ENCODE data around the gene RSRC2.
A peak's percentile ranks its signal among the peaks of the same experiment; 100 is the strongest.
"Not testable (repeated sequence)": the region's sequence is repeated elsewhere in the genome, so short reads cannot be mapped to it uniquely, and the experiment has no call there.

Gene RSRC2

DNA sequence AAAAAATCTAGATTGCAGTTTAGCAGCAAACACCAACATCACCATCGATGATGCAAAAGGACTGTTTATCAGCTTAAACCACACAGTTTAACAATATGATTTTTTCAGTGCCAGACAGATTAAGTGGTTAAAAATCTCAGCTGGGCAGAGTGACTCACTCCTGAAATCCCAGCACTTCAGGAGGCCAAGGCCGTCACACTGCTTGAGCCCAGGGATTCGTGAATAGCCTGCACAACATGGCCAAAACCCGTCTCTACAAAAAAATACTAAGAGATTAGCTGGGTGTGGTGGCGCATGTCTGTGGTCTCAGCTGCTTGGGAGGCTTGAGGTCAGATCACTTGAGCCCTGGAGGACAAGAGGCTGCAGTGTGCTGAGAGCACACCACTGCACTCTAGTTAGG lies 8.9 kb downstream of the RSRC2 start:
- DNase-seq = no peak

DNA sequence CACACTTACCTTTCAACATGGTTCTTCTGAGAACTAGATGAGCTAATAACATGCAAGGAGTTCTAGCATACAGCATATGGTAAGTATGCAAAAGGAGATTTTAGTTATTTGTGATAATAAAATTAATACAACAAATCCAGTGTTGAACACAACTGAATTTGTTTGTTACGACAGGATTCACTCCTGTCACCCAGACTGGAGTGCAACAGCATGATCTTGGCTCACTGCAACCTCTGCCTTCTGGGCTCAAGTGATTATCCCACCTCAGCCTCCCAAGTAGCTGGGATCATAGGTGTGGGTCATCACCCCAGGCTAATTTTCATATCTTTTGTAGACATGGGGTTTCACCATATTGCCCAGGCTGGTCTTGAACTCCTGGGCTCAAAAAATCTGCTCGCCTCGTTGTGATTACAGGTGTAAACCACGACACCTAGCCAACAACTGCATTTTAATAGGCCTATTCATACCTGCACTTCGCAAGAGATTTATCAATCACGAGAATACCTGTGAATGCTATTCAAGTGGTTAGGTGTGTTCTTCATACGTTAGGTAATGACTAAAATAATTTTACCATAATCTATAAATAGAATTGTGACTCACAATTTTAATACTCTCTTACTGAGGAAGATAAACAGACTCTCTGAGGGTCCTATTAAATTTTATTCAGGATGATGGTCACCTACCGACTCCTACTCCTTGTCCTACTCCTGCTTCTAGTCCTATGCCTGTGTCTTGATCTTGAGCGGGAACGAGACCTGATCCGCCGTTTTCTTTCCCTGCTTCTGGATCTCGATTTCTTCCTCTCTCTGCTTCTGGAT lies 10.0 kb downstream of the RSRC2 start:
- DNase-seq = no peak

DNA sequence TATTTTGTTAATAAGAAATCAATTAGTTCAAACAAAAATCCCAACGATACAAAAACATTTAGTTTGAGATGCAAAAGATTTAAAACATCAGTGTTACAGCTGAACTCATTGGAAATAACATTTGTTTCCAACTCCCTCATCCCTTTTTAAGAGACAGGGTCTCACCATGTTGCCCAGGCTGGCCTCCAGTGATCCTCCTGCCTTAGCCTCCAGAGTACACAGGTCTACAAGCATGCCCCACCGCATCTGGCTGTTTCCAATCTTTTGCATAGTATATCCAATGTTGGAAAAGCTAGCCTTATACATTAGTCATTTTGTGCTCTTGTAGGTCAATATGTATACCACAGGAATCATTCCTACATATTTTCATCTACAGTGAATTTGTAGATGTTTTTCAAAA lies 11.5 kb downstream of the RSRC2 start:
- no peak for DNase-seq

DNA sequence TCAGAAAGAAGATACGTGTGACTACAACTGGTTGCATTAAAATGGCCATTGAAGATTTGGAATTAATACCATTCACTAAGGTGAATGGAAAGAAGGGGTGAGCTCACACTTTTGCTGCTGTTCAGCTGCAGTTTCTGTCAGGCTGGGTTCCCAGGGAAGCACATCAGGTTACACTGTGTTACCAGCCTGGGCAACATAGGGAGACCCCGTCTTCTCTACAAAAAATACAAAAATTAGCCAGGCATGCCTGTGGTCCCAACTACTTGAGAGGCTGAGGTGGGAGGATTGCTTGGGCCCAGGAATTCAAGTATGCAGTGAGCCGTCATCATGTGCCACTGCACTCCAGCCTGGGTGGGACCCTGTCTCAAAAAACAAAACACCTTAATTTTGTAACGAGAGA lies 13.1 kb downstream of the RSRC2 start:
- DNase-seq = no peak

DNA sequence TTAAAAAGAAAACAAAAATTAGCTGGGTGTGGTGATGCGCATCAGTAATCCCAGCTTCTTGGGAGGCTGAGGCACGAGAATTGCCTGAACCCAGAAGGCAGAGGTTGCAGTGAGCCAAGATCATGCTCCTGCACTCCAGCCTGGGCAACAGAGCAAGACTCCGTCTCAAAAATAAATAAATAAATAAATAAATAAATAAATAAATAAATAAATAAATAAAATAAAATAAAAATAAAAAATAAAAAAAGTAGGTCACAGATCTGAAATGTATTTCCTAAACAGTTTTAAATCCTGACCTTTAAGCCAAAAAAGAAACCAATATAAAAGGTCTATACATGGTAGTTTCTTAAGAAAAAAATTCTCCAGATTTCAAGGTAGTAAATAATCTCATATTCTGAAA lies 13.7 kb downstream of the RSRC2 start:
- DNase-seq = not testable (repeated sequence)

DNA sequence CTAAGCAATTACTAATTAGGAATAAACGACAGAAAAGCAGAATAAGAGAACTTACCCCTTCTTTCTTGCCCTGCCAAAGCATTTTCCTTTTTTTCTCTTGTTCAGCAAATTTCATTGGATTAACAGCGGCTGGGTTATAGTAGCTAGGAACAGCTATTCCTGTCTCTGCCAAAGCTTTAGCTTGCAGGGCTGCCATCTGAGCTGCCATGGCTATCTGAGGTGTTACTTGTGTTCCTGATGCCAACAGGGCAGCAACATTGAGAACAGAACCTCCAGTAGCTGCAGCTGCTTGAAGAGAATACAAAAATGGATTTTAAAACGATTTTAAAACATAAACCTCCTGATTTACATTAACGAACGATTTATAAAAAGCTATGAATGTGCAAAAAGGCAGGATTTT lies 18.6 kb downstream of the RSRC2 start:
- no peak for DNase-seq

DNA sequence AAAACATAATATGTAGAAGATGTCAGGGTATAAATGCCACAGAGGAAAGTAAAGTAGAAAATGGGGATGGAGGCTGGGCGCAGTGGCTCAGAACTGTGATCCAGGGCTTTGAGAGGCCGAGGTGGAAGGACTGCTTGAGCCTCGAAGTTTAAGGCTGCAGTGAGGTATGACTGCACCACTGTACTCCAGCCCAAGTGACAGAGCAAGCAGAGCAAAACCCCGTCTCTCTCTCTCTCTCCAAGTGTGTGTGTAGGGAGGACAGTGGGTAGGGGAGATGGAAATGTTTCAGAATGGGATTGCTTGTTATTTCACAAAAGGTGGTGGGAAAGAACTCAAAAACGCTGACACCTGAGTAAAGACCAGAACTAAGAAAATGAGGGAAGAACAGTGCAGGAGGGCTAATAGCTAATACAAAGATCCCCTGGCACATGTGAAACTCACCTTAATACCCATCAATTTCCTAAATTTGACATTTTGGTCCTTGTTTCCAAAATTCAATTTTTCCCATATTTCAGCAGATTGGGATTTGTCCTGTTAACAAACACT lies 20.3 kb downstream of the RSRC2 start:
- DNase-seq = no peak

DNA sequence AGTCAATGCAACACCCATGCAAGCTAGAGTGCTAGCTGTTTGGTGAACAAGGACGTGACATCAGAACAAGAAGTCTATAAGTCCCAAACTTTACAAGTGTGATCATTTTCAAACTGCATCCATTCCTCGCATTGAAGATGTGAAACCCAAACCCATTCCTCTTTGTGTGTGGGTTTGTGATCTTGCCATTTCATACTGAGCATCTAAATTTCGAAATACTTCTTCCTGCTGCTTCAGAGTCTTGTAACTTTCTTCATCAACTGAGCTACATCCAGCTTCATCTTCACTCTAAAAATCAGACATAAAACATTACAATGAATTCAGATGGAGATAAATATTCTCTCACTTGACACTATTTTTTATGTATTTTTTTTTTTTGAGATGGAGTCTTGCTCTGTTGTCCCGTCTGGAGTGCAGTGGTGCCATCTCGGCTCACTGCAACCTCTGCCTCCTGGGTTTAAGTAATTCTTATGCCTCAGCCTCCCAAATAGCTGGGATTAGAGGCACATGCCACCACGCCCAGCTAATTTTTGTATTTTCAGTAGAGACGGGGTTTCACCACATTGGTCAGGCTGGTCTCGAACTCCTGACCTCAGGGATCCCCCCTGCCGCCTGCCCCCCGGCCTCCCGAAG lies 21.2 kb downstream of the RSRC2 start:
- DNase-seq = no peak

DNA sequence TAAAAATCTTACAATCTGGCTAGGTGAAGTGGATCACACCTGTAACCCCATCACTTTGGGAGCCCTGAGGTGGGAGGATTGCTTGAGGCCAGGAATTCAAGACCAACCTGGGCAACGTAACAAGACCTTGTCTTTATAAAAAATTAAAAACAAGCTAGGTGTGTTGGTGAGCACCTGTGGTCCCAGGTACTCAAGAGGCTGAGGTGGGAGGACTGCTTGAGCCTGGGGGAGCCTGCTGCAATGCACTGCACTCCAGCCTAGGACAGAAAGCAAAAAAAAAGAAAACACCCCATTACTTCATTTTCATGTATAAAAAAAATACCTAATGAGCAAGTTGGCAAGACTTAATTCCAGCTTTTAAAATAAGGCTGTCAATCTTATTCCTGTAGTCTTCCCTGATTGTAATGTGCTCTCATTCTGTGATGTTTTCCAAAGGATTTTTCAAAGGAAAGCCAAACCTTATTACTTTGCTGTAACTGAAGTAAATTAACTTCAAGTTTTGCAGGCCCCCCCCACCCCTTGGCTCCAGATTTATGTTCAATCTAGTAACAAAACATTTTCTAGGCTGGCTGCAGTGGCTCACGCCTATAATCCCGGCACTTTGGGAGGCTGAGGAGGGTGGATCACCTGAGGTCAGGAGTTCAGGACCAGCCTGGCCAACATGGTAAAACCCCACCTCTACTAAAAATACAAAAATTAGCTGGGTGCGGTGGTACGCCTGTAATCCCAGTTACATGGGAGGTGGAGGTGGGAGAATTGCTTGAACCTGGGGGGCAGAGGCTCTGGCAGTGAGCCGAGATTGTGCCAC lies 22.7 kb downstream of the RSRC2 start:
- DNase-seq = no peak

DNA sequence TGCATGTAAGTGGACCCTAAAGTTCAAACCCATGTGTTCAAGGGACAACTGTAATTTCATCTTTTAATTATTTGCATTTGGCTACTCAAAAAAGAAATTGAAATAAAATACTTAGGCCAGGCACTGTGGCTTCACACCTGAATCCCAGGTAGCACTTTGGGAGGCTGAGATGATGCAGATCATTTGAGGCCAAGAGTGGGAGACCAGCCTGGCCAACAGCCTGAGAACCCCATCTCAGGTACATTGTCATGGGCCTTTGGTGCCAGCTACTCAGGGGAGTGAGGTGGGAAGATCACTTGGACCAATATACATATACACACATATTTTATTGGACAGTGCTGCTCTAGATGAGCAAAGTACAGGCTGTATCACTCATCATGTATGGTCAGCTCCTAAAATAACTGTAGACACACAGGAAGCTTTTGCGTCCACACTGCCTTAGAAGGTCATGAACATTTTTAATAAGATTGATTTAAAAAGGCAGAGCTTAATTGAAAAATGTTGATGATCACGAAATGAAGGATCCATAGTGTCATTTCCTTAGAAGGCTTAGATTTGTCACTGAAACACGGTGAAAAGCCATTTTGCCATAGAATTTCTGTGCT lies 23.5 kb downstream of the RSRC2 start:
- DNase-seq = no peak

DNA sequence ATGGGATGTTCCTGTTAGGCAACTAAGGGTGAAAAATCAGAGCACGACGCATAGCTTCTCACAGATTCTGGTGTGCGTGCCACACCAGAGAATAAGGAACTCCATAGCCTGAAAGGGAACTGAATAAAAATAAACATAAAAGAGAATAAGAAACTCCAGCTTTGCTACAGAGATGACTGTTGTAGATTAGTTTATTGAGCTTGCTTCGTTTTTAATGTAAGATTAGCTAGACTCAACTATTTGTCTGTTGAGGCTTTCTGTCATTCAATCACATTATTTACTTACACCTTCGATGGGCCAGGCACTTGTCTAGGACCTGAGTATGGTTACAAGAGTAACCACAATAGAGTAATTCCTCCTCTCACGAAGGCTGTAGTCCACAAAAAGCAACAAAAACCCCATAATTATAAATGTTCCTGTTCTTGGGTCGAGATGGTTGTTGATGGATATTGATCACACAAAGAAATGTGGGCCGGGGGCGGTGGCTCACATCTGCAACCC lies 25.2 kb downstream of the RSRC2 start:
- no peak for DNase-seq

DNA sequence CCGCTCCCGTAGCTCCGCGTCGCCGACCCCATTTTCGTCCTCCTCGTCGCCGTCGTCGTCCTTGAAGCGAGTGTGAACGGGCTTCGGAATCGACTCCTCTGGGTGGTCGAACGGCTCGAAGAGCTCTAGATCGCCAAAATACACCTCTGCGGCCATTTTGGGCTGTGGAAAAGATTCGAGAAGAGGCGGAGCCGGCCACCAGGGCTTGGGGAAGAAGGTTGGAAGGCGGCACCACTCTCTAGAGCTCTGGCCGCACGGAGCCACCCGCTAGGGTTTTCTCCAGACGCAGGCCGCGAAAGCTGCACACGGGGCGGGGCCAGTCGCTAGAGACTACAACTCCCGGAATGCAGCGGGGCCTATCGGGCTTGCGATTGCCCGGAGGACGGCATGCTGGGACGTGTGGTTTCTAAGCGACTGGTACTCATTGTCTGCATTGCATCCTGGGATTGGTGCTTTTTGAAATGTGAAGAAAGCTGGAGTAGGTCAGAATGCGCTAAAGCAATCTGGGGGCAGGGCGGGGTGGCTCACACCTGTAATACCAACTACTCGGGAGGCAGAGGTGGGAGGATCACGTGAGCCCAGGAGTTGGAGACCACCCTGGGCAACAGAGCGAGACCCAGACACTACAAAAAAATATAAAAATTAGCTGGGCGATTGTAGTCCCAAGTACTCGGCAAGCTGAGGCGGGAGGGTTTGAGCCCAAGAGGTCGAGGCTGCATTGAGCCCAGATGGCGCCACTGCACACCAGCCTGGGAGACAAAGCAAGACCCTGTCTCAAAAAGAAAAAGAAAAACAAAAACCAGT lies 25.8 kb downstream of the RSRC2 start, which contains the start of gene ZCCHC8:
ZCCHC8 (minus strand) TSS at position 248 of the 804 bp plus-strand sequence; CDS start at position 156, 92 bp downstream.
- peak; percentile 97 to 98 for DNase-seq

DNA sequence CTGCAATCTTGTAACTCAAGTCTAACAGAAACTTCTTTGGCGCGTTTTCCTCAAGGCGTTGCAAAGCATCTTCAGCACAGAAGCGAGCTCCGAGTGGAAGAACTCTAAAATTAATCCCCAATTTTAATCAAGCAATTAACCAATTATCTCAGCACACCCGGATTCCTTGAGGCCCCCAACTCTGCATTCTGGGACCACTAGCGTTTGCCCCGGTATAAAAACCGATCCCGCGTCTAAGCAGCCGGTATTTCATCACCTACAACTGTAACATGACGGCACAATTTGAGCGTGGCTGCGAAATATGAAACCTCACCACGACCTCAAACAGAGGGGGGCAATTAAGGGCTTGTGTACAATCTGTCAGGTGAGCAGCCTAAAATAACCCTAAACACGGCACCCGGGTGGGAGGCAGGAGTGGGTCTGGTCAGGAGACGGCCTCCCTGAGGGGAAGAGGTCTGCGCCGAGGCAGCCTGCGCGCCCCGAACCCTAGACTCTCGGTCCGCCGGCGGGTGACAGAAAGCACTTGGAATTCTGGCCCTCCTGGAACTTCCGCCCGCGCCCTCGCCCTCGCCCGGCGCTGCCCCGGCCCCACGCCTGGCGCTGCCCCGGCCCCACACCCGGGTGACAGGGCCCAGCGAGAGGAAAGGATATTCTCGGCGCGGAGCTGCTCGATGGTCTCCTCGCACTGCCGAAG lies 26.6 kb downstream of the RSRC2 start:
- DNase-seq = peak; percentile 48 to 62

DNA sequence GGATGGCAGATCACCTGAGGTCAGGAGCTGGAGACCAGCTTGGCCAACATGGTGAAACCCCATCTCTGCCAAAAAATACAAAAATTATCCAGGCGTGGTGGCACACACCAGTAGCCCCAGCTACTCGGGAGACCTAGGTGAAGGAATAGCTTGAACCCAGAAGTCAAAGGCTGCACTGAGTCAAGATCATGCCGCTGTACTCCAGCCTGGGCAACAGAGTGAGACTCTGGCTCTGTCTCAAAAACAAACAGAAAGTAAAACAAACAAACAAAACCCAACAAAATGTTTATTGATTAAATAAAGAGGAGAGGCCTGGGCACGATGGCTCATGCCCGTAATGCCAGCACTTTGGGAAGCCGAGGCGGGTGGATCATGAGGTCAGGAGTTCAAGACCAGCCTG lies 31.5 kb downstream of the RSRC2 start:
- no peak for DNase-seq

DNA sequence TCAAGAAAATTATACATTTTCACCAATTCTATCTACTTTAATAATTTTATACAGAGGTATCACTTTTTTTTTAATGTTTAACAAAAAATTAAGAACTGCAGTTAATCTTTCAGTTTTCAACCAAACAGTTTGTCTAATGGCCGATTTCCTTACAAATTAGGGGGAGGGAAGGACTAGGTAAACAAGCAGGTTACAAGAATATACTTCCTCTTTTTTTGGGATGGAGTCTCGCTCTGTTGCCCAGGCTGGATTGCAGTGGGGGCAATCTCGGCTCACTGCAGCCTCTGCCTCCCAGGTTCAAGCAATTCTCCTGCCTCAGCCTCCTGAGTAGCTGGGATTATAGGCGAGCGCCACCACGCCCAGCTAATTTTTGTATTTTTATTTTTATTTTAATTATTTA lies 33.5 kb downstream of the RSRC2 start:
- not testable (repeated sequence) for DNase-seq

DNA sequence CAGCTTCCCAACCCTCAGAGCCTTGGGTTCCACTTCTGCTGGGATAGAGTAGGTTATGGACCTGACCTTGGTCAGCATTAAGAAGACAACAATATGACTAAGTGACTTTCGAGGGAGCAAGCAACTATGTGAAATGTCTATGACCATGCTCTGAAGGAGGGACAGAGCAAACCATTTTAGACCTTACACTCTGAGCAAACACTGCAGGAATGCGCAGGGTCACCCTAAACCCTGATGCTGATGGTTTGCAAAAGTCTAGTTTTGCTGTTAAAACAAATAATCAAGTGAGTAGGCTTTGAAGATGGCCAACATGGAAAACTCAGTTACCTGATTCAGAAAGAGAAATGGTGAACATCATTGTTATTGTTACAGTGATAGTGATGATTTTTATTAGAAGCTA lies 34.7 kb downstream of the RSRC2 start:
- DNase-seq = no peak

DNA sequence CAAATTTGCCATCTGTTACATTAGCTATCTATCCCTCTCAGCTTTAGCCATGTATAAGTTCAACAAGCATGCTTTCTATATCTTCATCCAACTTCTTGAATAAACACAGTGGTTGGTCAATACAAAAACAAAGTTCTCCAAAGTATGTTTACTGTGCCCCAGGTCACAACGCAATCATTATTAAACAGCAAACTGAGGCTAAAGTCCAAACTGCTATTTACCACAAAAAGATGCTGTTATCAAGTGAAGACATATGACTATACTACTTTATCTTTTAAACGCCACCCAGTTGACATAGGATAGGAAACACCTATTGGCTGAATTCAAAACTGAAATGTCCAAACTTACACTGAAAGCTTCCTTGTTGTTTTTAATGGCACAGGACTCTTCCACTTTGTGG lies 37.7 kb downstream of the RSRC2 start:
- DNase-seq = no peak

DNA sequence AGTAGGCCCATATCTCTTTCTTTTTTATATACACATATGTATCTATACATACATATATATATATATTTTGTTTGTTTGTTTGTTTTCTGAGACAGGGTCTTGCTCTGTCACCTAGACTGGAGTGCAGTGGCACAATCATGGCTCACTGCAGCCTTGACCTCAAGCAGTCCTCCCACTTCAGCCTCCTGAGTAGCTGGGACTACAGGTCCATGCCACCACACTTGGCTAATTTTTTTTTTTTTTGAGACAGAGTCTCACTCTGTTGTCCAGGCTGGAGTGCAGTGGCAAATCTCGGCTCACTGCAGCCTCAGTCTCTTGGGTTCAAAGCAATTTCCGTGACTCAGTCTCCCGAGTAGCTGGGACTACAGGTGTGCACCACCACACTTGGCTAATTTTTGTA lies 38.9 kb downstream of the RSRC2 start:
- not testable (repeated sequence) for DNase-seq

DNA sequence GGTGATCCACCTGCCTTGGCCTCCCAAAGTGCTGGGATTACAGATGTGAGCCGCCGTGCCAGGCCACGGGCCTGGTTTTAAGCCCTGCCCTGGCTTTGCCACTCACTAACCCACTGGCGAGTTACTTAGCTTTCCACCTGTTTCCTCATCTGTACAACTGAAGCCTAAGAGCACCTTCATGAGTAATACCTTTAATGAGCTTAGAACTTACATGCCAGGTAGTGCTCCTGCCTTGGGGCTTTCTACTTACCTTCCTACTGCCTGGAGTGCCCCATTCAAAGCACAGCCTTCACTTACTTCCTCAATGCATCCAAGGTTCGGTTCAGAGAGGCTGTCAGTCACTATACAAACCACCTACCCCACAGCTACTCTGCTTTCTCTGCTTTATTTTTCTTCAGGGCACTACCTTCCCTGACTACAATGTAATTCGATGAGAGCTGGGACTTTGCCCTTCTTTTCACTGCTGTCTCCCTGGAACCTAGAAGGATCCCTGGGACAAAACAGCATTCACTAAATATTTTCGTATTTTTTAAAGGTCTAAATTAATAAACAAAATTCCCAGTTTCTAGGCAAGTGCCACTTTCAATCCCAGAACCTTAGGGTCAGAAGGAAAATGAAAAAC lies 39.8 kb downstream of the RSRC2 start:
- no peak for DNase-seq

DNA sequence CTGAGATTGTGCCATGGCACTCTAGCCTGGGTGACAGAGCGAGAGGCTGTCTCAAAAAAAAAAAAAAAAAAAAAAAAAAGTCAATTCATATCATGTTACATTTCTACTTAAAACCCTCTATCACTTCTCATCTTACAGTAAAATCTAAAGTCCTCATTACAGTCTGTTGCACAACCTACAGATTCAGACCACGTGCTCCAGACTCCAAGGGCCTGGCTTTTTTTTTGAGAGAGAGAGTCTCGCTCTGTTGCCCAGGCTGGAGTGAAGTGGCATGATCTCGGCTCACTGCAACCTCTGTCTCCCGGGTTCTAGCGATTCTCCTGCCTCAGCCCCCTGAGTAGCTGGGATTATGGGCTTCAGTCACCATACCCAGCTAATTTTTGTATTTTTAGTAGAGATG lies 40.4 kb downstream of the RSRC2 start:
- DNase-seq = not testable (repeated sequence)

DNA sequence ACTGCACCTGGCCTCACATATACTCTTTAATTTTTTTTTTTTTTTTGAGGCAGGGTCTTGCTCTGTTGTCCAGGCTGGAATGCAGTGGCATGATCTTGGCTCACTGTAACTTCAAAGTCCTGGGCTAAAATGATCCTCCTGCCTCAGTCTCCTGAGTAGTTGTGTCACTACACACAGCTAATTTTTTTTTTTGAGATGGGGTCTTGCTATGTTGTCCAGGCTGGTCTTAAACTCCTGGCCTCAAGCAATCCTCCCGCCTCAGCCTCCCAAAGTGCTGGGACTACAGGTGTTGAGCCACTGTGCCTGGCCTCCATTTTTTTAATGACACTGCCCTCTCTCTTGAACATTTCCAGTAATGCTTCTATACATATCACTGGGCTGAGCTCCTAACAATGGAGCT lies 42.4 kb downstream of the RSRC2 start:
- not testable (repeated sequence) for DNase-seq

Data from NCI-H187 (cell line).